Erythroblast (primary cell): ENCODE results near the gene AMPD2.

Source experiments
- GATA1 ChIP-seq: IDR thresholded peaks from 2 replicates; pipeline ENCODE4 v1.6.1; 2011; ENCODE audit warnings: low read depth, mild to moderate bottlenecking, control low read depth, low read length, moderate library complexity
- POLR2A ChIP-seq: IDR thresholded peaks from 2 replicates; pipeline ENCODE4 v1.6.1; 2011; ENCODE audit warnings: mild to moderate bottlenecking, low read length

- no peak for TF ChIP-seq POLR2A
- no peak for TF ChIP-seq GATA1
Observed at GRCh38 chr1:109631513-109632505, 12.2 kb downstream of the AMPD2 start.
